ENCODE results near the gene KMT2B. TPM values are rescaled to one million over a fixed set of nuclear protein-coding genes. Genes with fewer than 3 reads are reported as not detected.

The KMT2B gene
- total and polyA plus RNA-seq, 2 of the 8 experiments (the other 6 are each of a cell fraction or from before 2014, with no cell fraction given), result 26.7 to 38.6 TPM

GRCh38 chr19:35702223-35703012 lies 15.4 kb upstream of the KMT2B start (continued):
- no peak for TF ChIP-seq ATF2 (IDR thresholded peaks at IDR 0.05; ENCODE audit: low read length)
- peak; percentile 16; the same call in 1 of the 2 replicates for TF ChIP-seq MAX (IDR thresholded peaks at IDR 0.05)
- TF ChIP-seq SIX5 (IDR thresholded peaks at IDR 0.05; ENCODE audit: low read depth, low read length), result no peak
- no peak for TF ChIP-seq USF2 (IDR thresholded peaks at IDR 0.05; ENCODE audit: low read length)
- no peak; the same call in 1 of the 2 replicates for TF ChIP-seq POLR2AphosphoS5 (IDR thresholded peaks at IDR 0.05; ENCODE audit: low read depth, low read length)
- peak; percentile 60; the same call in 1 of the 2 replicates for TF ChIP-seq RBBP5 (IDR thresholded peaks at IDR 0.05; ENCODE audit: borderline replicate concordance, low read depth, low read length)
- TF ChIP-seq HDAC2 (IDR thresholded peaks at IDR 0.05; ENCODE audit: borderline replicate concordance in 1 of 2, low read depth in 2 of 2, low read length in 2 of 2), result no peak
- TF ChIP-seq HDAC6 (IDR thresholded peaks at IDR 0.05; ENCODE audit: low read depth, low read length), result no peak
- no peak for TF ChIP-seq BRCA1 (IDR thresholded peaks at IDR 0.05; ENCODE audit: low read depth, low read length)
- 0 out of 2 replicates have a peak, but pooled peaks have one; percentile 2 for TF ChIP-seq GABPA (IDR thresholded peaks at IDR 0.05; ENCODE audit: borderline replicate concordance, insufficient read depth, low read length)
- no peak for TF ChIP-seq NANOG (IDR thresholded peaks at IDR 0.05; ENCODE audit: insufficient read depth, low read depth, low read length, poor library complexity, severe bottlenecking)
- no peak for TF ChIP-seq RXRA (IDR thresholded peaks at IDR 0.05; ENCODE audit: insufficient read depth, low read depth, low read length)
- TF ChIP-seq GTF2F1 (IDR thresholded peaks at IDR 0.05; ENCODE audit: borderline replicate concordance, low read depth, low read length), result no peak
- TF ChIP-seq PHF8 (conservative IDR thresholded peaks at IDR 0.05; ENCODE audit: low read depth, low read length), result no peak
- TF ChIP-seq EP300 (IDR thresholded peaks at IDR 0.05; ENCODE audit: borderline replicate concordance in 1 of 2, low read depth in 2 of 2, low read length in 2 of 2), result no peak

Data from H1 (cell line).